Smooth muscle cell (in vitro differentiated cells): ENCODE data around the gene ZNF195. TPM values are rescaled to one million over a fixed set of nuclear protein-coding genes. Genes with fewer than 3 reads are reported as not detected.
"Not testable (repeated sequence)": the region's sequence is repeated elsewhere in the genome, so short reads cannot be mapped to it uniquely, and the experiment has no call there.

Experiments
- DNase-seq: peaks from one replicate; lab custom pipeline; 2025; ENCODE audit not compliant: unreplicated experiment; lab: John Stamatoyannopoulos, UW
- H2AFZ ChIP-seq: fragments of 200-600 bp; sonication (generic); 2 replicates; pipeline ENCODE4 v1.6.0; 2016; ENCODE audit warnings: antibody characterized with exemption, low read depth, mild to moderate bottlenecking
- H3F3A ChIP-seq: fragments of 200-600 bp; sonication (generic); 2 replicates; pipeline ENCODE4 v1.6.0; 2017; ENCODE audit warnings: antibody characterized with exemption, low read depth
- H3K27ac ChIP-seq: fragments of 200-600 bp; sonication (generic); 2 replicates; pipeline ENCODE4 v1.5.1; 2016; ENCODE audit warnings: low read depth, mild to moderate bottlenecking
- H3K27me3 ChIP-seq: fragments of 200-600 bp; sonication (generic); 2 replicates; pipeline ENCODE4 v1.6.1; 2016; ENCODE audit warnings: low read depth, mild to moderate bottlenecking
- H3K36me3 ChIP-seq: fragments of 200-600 bp; sonication (generic); 2 replicates; pipeline ENCODE4 v1.5.1; 2016; ENCODE audit warnings: low read depth
- H3K4me1 ChIP-seq: fragments of 200-600 bp; sonication (generic); 2 replicates; pipeline ENCODE4 v1.5.1; 2016; ENCODE audit warnings: low read depth
- H3K4me2 ChIP-seq: fragments of 200-600 bp; sonication (generic); 2 replicates; pipeline ENCODE4 v1.6.0; 2016; ENCODE audit warnings: mild to moderate bottlenecking
- H3K4me3 ChIP-seq: fragments of 200-600 bp; sonication (generic); 2 replicates; pipeline ENCODE4 v1.5.1; 2016; ENCODE audit warnings: mild to moderate bottlenecking
- H3K79me2 ChIP-seq: fragments of 200-600 bp; sonication (generic); 2 replicates; pipeline ENCODE4 v1.6.0; 2016; ENCODE audit warnings: low read depth, mild to moderate bottlenecking
- H3K9ac ChIP-seq: fragments of 200-600 bp; sonication (generic); 2 replicates; pipeline ENCODE4 v1.6.0; 2016; ENCODE audit warnings: low read depth
- H3K9me3 ChIP-seq: fragments of 200-600 bp; sonication (generic); replicated peaks from 2 replicates; pipeline ENCODE4 v1.5.1; 2016; ENCODE audit warnings: low read depth
- H4K20me1 ChIP-seq: fragments of 200-600 bp; sonication (generic); 2 replicates; pipeline ENCODE4 v1.6.0; 2016; ENCODE audit warnings: low read depth
- WGBS: methylation state at CpG from one replicate; pipeline ENCODE4 v1.1.7; 2016; ENCODE audit warnings: low lambda C conversion rate; 5-methylcytosine and 5-hydroxymethylcytosine counted together
- polyA plus RNA-seq: library from polyadenylated mRNA; unstranded; fragments of >200 nt; fragmentation: Nextera tagmentation; extraction: Ambion mirVana; gene quantifications from 2 replicates; pipeline ENCODE4 v1.2.1, GENCODE V29; 2016
- total RNA-seq: library from RNA; depleted of rRNA; stranded (reverse); fragments of >200 nt; gene quantifications from 2 replicates; pipeline ENCODE4 v1.2.3, GENCODE V29; 2014
- TF ChIP-seq, protein P1 (sequence below): fragments of 200-600 bp; sonication (generic); IDR thresholded peaks from 2 replicates; pipeline ENCODE4 v1.5.1; 2017; ENCODE audit warnings: borderline replicate concordance, mild to moderate bottlenecking, antibody characterized with exemption; ENCODE audit not compliant: insufficient read depth, poor library complexity, severe bottlenecking

Gene ZNF195
- total and polyA plus RNA-seq, 2 experiments from 2014 or later, result 12.0 to 22.0 TPM

DNA sequence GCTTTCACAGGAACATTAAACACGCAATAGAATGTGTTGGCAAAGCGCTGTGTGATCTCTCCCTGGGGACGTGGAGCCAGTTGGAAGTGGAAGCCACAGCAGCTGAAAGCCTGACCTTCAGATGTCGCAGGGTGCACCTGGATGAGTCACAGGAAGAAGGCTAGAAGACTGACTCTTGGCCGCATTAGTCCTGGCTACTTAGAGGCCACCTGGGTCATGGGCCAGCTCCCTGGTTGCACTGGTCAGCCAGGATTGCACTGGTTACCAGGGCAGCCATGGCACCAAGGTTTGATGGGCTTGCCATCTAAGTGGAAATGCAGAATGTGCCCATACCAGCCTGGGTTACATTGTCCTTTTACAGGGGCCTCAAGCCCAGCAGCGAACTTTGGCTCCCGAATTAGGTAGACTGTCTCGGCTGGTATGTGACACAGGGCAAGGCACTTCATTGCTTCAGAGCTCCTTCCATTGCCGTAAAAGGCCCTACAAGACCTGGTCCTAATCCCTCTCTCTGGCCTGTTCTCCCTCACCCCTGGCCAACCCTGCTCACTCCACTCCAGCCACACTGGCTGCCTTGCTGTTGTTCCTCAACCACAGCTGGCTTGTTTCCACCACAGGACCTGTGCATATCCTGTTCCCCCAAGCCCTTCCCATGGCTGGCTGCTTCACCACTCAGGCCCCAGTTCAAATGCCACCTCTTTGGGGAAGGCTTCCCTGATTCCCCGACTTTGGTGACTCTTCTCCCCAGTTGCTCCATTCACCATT, 41.5 kb upstream of the ZNF195 start:
- H3K4me3 ChIP-seq, DNase-seq, H3K9me3 ChIP-seq, H3K4me2 ChIP-seq, H3K27ac ChIP-seq, H2AFZ ChIP-seq, H3F3A ChIP-seq, H3K36me3 ChIP-seq, H3K27me3 ChIP-seq, H3K9ac ChIP-seq, H3K79me2 ChIP-seq, H3K4me1 ChIP-seq, H4K20me1 ChIP-seq: not testable (repeated sequence)
- WGBS, result 88% methylated on average over 10 of the region's 10 CpGs

DNA sequence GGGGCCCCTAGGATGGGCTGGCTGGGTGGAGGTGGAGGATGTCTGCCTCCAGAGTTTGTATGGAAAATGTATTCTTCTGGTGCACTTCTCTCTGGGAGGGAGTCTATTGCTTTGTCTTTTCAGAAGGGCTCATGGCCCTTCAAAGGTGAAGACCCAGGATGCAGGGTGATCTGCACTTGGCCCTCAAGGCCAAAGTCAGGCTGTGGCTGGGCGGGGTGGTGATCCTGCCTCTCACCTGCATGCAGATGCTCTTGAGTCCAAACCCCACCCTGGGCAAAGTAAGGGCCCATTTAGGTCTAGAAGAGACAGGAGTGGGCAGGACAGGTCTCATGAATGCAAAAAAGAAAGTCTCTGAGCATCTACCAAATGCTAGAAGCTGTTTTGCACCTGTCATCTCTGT, 40.5 kb upstream of the ZNF195 start:
- H3K4me2 ChIP-seq, DNase-seq, H3K27ac ChIP-seq, H3K4me3 ChIP-seq, H3K9me3 ChIP-seq, H3K9ac ChIP-seq, H3K36me3 ChIP-seq, H3K79me2 ChIP-seq, H3K4me1 ChIP-seq, H2AFZ ChIP-seq, H3K27me3 ChIP-seq, H3F3A ChIP-seq, H4K20me1 ChIP-seq: not testable (repeated sequence)
- WGBS, result 80% methylated on average over 1 of the region's 1 CpG

DNA sequence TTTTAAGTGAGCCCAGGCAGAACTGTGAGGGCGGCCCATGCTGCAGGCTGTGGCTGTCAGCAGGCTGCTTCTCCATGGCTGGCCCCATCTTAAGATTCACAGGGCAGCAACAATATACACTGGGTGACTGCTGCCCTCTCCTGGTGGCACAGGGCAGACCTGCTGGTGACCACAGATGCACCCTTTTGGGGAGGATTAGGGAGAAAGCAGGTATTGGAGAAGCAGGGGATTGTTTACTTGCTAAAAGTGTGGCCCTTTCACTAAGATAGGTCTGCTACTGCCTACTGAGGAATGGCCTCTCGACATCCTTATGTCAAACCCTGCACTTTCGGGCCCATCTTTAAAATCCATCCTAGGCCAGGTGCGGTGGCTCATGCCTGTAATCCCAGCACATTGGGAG, 38.1 kb upstream of the ZNF195 start:
- H3K9ac ChIP-seq, H2AFZ ChIP-seq, H4K20me1 ChIP-seq, H3K27ac ChIP-seq, H3K79me2 ChIP-seq, H3F3A ChIP-seq, H3K36me3 ChIP-seq, H3K4me3 ChIP-seq, H3K27me3 ChIP-seq, H3K9me3 ChIP-seq, H3K4me1 ChIP-seq, H3K4me2 ChIP-seq: not testable (repeated sequence)
- peak; percentile 1 for DNase-seq
- TF ChIP-seq, protein P1, sequence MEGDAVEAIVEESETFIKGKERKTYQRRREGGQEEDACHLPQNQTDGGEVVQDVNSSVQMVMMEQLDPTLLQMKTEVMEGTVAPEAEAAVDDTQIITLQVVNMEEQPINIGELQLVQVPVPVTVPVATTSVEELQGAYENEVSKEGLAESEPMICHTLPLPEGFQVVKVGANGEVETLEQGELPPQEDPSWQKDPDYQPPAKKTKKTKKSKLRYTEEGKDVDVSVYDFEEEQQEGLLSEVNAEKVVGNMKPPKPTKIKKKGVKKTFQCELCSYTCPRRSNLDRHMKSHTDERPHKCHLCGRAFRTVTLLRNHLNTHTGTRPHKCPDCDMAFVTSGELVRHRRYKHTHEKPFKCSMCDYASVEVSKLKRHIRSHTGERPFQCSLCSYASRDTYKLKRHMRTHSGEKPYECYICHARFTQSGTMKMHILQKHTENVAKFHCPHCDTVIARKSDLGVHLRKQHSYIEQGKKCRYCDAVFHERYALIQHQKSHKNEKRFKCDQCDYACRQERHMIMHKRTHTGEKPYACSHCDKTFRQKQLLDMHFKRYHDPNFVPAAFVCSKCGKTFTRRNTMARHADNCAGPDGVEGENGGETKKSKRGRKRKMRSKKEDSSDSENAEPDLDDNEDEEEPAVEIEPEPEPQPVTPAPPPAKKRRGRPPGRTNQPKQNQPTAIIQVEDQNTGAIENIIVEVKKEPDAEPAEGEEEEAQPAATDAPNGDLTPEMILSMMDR, result peak; percentile 39
- 48% methylated on average over 4 of the region's 4 CpGs for WGBS

DNA sequence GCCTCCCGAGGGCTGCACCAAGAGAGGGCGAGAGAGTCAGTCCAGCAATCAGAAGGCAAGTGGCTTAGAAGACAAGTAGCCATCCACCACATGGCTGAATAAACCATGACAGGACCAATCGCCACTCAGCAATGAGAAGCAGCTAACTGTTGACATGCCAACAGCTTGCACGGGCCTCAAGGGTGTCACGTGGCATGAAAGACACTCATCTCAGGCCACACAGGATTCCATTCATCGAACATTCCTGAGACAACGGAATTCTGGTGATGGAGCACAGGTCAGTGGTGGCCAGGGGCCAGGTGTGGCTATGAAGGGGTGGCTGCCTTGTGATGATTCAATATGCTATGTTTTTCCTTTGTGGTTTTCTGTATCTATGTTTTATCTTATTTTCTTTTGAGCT, 36.4 kb upstream of the ZNF195 start:
- WGBS, result 88% methylated on average over 6 of the region's 7 CpGs
- H3K27ac ChIP-seq, H3F3A ChIP-seq, H4K20me1 ChIP-seq, H3K27me3 ChIP-seq, H3K9ac ChIP-seq, DNase-seq, H2AFZ ChIP-seq, H3K36me3 ChIP-seq, H3K4me3 ChIP-seq, H3K4me2 ChIP-seq, H3K9me3 ChIP-seq, H3K4me1 ChIP-seq, H3K79me2 ChIP-seq: not testable (repeated sequence)

DNA sequence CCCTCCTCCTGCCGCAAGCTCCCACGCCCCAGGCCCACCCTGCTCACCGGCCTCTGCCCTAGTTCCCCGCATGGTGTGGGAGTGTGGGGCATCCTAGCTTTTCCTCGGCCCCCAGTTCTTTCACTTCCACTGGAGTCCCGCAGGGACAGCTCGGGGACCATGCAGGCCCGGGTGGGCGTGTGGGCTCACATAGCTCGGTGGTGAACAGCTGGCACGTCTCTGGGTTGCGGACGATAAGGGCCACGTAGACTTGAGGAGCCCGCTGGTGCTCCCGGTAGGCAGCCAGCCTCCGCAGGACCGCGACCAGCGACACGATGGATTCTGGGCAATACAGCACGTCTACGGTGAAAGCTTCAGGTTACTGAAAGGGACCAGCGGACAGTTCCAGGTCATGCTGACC, 34.7 kb upstream of the ZNF195 start:
- not testable (repeated sequence) for H3F3A ChIP-seq, DNase-seq, H3K9ac ChIP-seq, H3K27ac ChIP-seq, H2AFZ ChIP-seq, H3K79me2 ChIP-seq, H3K4me1 ChIP-seq, H3K9me3 ChIP-seq, H3K4me3 ChIP-seq, H3K27me3 ChIP-seq, H3K4me2 ChIP-seq, H4K20me1 ChIP-seq, H3K36me3 ChIP-seq
- 93% methylated on average over 23 of the region's 24 CpGs for WGBS
